Nephron (organoid): ENCODE data around the gene CNTNAP5.

Experiments
- H3K27ac Mint-ChIP-seq, 3 experiments: 2 replicates each; pipeline ENCODE4 v1.8.0; 2020; ENCODE audit warnings: mixed read lengths in 3 of 3, mild to moderate bottlenecking in 2 of 3, moderate library complexity in 1 of 3
- H3K27me3 Mint-ChIP-seq: 2 replicates; pipeline ENCODE4 v1.8.0; 2021; ENCODE audit warnings: low read depth, mild to moderate bottlenecking, moderate library complexity, mixed read lengths
- H3K36me3 Mint-ChIP-seq: 2 replicates; pipeline ENCODE4 v1.8.0; 2020; ENCODE audit warnings: low read depth, mixed read lengths
- H3K4me1 Mint-ChIP-seq: 2 replicates; pipeline ENCODE4 v1.8.0; 2020; ENCODE audit warnings: mixed read lengths
- H3K4me3 Mint-ChIP-seq, 3 experiments: 2 replicates each; pipeline ENCODE4 v1.8.0; 2020; ENCODE audit warnings: mild to moderate bottlenecking in 3 of 3, mixed read lengths in 3 of 3, moderate library complexity in 2 of 3
- H3K9me3 Mint-ChIP-seq: 2 replicates; pipeline ENCODE4 v1.8.0; 2020; ENCODE audit warnings: mixed read lengths
- TF ChIP-seq, protein P1 (sequence below), 3 experiments: fragments of 200-600 bp; sonication (generic); IDR thresholded peaks; one replicate each; pipeline ENCODE4 v1.5.0; 2021; ENCODE audit warnings: antibody characterized with exemption in 3 of 3; ENCODE audit not compliant: unreplicated experiment in 3 of 3

Gene CNTNAP5

DNA sequence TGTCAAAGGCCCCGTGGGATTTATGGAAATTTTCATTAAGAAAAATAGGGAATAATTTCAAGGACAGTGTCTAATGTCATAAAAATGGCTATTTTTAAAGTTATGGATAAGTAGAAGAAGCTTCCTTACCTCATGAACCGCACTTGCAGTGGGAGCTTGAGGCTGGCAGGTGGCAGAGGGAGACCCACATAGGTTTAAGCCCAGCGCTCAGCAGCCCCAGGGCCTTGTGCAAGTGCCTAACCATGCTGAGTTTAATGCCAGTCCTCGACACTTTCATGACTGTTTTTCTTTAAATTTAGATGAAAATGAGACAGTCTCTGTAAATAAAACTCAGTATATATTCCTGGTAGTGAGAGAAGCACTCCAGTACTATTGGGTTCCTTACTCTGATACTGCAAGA is 285.6 kb downstream of the CNTNAP5 start:
- Mint-ChIP-seq H3K36me3 (no peaks in the 10 kb centered on the region), H3K4me1 (no peaks in the 10 kb centered on the region), H3K4me3 (no peak overlapping the region), H3K9me3 (no peaks in the 10 kb centered on the region), H3K27ac (no peak overlapping the region), H3K27me3 (no peaks in the 10 kb centered on the region)
- TF ChIP-seq, protein P1, sequence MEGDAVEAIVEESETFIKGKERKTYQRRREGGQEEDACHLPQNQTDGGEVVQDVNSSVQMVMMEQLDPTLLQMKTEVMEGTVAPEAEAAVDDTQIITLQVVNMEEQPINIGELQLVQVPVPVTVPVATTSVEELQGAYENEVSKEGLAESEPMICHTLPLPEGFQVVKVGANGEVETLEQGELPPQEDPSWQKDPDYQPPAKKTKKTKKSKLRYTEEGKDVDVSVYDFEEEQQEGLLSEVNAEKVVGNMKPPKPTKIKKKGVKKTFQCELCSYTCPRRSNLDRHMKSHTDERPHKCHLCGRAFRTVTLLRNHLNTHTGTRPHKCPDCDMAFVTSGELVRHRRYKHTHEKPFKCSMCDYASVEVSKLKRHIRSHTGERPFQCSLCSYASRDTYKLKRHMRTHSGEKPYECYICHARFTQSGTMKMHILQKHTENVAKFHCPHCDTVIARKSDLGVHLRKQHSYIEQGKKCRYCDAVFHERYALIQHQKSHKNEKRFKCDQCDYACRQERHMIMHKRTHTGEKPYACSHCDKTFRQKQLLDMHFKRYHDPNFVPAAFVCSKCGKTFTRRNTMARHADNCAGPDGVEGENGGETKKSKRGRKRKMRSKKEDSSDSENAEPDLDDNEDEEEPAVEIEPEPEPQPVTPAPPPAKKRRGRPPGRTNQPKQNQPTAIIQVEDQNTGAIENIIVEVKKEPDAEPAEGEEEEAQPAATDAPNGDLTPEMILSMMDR (IDR thresholded peaks at IDR 0.05; ENCODE audit: unreplicated experiment in 3 of 3), result no peak

DNA sequence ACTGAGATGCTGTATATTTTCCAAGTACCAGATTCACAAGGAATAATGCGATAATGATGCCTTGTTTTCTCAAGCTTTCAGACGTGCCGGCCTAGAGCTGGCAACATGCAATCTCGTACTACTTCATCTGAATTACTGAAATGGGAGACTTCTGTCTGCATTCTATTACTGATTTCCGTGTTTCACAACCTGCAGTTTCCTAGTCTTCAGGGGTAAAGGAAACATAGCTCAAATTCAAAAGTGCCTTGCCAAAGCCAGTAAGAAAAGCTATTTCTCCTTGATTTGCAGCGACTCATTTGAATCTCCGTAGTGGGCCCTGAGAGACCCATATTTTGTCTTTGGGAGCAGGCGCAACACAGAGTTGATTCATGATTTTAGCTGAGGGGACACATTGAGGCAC is 289.0 kb downstream of the CNTNAP5 start:
- Mint-ChIP-seq H3K4me3 (no peak overlapping the region), H3K36me3 (no peaks in the 10 kb centered on the region), H3K4me1 (peaks cover 4% of the 10 kb centered on the region), H3K27ac (no peak overlapping the region), H3K9me3 (no peaks in the 10 kb centered on the region), H3K27me3 (peaks cover 5% of the 10 kb centered on the region)
- TF ChIP-seq, protein P1 (IDR thresholded peaks at IDR 0.05; ENCODE audit: unreplicated experiment in 3 of 3), result no peak

DNA sequence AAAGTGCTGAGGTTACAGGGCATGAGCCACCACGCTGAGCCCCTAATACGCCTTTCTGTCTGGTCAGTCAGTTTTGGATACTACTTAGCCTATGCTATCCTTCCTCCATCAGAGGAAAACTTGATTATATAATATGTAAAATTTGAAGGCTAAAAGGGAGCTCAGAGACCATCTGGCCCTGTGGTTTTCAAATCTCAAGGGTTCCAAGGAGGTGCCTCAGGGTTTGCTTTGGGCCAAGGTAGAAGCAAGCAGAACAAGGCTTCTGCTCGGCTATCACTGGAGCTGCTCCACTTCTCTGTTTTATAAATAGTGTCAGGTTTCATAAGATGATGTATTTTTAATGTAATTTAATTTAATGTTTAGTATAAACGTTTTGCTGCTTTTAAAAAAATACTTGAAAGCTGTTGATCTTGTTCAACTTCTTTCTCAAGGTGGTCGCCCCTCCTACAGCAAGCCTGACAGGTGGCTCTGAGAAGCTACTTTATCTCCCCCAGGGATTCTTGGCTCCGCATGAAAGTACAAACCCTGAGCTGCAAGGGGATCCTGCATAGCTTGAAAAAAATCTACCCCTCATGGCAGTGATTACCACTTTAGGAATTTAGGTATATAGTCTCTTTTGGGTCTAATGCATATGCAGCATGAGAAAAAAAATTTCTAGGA is 290.3 kb downstream of the CNTNAP5 start:
- Mint-ChIP-seq H3K4me3 (no peak overlapping the region), H3K4me1 (peaks cover 4% of the 10 kb centered on the region), H3K27me3 (peaks cover 5% of the 10 kb centered on the region), H3K9me3 (no peaks in the 10 kb centered on the region), H3K36me3 (no peaks in the 10 kb centered on the region), H3K27ac (no peak overlapping the region)
- TF ChIP-seq, protein P1 (IDR thresholded peaks at IDR 0.05; ENCODE audit: unreplicated experiment in 3 of 3), result no peak

DNA sequence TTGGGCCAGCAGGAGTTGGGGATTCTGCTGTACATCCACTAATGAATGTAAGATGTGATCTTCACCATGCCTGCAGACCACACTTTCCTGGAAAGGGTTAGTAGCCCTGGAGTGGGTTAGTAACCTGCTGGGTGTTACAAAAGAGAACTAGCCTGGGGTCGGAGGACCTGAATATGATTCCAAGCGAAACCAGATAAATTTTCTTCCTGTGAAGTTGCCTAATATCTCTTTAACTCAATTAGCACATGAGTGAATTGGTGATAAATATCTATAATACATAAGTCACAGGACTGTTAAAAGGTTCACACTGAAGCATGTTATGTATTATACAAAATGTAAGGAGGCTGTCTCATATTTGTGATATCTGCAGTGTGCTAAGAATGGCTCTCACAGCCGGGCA is 291.0 kb downstream of the CNTNAP5 start:
- no peak overlapping the region for H3K27ac Mint-ChIP-seq
- peaks cover 5% of the 10 kb centered on the region for H3K27me3 Mint-ChIP-seq
- H3K9me3 Mint-ChIP-seq, result no peaks in the 10 kb centered on the region
- H3K36me3 Mint-ChIP-seq, result no peaks in the 10 kb centered on the region
- H3K4me3 Mint-ChIP-seq, result no peak overlapping the region
- peaks cover 4% of the 10 kb centered on the region for H3K4me1 Mint-ChIP-seq
- TF ChIP-seq, protein P1 (IDR thresholded peaks at IDR 0.05; ENCODE audit: unreplicated experiment in 3 of 3), result no peak

DNA sequence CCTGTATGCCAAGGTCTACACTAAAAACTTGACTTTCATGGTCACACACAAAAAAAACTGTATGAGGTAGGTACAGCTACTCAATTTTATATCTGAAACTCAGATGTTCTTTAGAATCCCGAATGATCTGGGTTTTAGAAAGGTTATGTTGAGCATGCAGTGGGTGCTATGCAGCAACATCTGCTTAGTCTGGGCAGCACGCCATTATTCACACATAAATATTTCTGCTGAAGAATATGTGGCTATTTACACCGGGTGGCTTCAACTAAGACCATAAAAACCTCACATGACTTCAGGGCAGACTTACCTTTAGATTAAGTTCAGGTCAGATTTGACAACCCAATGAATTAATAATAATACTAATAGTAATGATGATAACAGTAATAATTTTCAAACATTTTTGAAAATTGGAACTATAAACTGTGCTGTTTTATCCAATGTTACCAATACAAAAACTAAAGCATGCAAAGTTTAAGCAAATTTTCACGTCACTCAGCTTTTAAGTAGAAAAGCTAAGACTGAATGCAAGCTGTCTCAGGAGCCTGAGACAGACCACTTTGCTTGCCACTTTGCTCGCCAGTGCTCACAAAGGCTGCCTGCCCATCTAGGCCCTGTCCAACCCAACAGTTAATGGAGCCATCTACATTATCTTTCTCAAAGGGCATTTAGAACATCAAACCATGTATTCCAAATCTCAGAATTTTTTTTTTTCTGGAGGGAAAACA is 292.0 kb downstream of the CNTNAP5 start:
- Mint-ChIP-seq H3K27me3 (peaks cover 5% of the 10 kb centered on the region), H3K4me1 (peaks cover 4% of the 10 kb centered on the region), H3K27ac (no peak overlapping the region), H3K9me3 (no peaks in the 10 kb centered on the region), H3K4me3 (no peak overlapping the region), H3K36me3 (no peaks in the 10 kb centered on the region)
- TF ChIP-seq, protein P1 (IDR thresholded peaks at IDR 0.05; ENCODE audit: unreplicated experiment in 3 of 3), result no peak

DNA sequence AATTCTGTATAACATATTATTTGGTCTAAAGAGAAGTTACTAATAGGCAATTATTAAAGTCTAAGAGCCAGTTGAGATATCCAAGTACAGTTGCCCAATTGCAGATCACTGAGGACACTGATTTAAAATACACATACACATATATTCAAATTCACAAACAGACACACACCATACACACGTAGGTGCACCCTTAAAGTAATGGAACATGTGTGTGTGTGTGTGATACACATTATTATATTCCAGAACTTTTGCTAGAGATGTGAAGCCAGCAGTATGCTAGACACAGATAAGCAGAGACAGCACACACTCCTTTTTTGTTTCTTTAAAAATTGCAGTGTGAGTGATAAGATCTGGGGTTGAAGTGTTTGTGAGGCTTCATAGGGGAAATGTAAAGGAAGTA is 292.5 kb downstream of the CNTNAP5 start:
- Mint-ChIP-seq H3K9me3 (no peaks in the 10 kb centered on the region), H3K4me3 (no peak overlapping the region), H3K27ac (no peak overlapping the region), H3K27me3 (peaks cover 5% of the 10 kb centered on the region), H3K4me1 (peaks cover 4% of the 10 kb centered on the region), H3K36me3 (no peaks in the 10 kb centered on the region)
- TF ChIP-seq, protein P1 (IDR thresholded peaks at IDR 0.05; ENCODE audit: unreplicated experiment in 3 of 3), result no peak
